Measurements from ENCODE around the gene OR2A42.
"Not testable (repeated sequence)": the region's sequence is repeated elsewhere in the genome, so short reads cannot be mapped to it uniquely, and the experiment has no call there.

GRCh38 chr7:144187848-144188247 lies 51.6 kb downstream of the OR2A42 start:
- not testable (repeated sequence) for TF ChIP-seq REST (IDR thresholded peaks at IDR 0.05); CTCF (IDR thresholded peaks at IDR 0.05); USF2 (IDR thresholded peaks at IDR 0.05); CEBPB (IDR thresholded peaks at IDR 0.05); POLR2AphosphoS2 (conservative IDR thresholded peaks at IDR 0.05; ENCODE audit: low read length); NR3C1 (IDR thresholded peaks at IDR 0.05); PBX3 (IDR thresholded peaks at IDR 0.05); SMC3 (IDR thresholded peaks at IDR 0.05)
